Thoracic aorta (tissue), 2 donors: Measurements from ENCODE around the gene DSTYK. TPM values are rescaled to one million over a fixed set of nuclear protein-coding genes. Genes with fewer than 3 reads are reported as not detected.

Source experiments
- ATAC-seq: fragments of 150-250 bp; one replicate; pipeline ENCODE4 v1.8.0; 2017; ENCODE audit warnings: low read depth; ENCODE audit not compliant: insufficient number of reproducible peaks, low FRiP score
- DNase-seq: peaks from one replicate; pipeline ENCODE4 v3.0.0-alpha.2; 2020; ENCODE audit warnings: low spot score
- H3K27ac ChIP-seq, 2 donors: fragments of 200-600 bp; sonication (generic); 1 replicate in 1 of 2; 2 replicates in 1 of 2; pipeline ENCODE4 v1.5.1; 2016; ENCODE audit warnings: mild to moderate bottlenecking in 2 of 2, moderate library complexity in 2 of 2
- H3K27me3 ChIP-seq: fragments of 200-600 bp; sonication (generic); replicated peaks from 2 replicates; pipeline ENCODE4 v1.6.0; 2016; ENCODE audit warnings: mild to moderate bottlenecking; ENCODE audit not compliant: insufficient read depth
- H3K36me3 ChIP-seq: fragments of 200-600 bp; sonication (generic); one replicate; pipeline ENCODE4 v1.5.1; 2016
- H3K4me1 ChIP-seq, 2 donors: fragments of 200-600 bp; sonication (generic); 1 replicate in 1 of 2; 2 replicates in 1 of 2; pipeline versions ENCODE4 v1.5.1 to v1.6.0; 2016; ENCODE audit warnings: low read depth in 2 of 2, mild to moderate bottlenecking in 1 of 2; ENCODE audit not compliant: control insufficient read depth in 1 of 2
- H3K4me3 ChIP-seq: fragments of 200-600 bp; sonication (generic); 2 replicates; pipeline ENCODE4 v1.5.1; 2016; ENCODE audit warnings: mild to moderate bottlenecking
- H3K9me3 ChIP-seq: fragments of 200-600 bp; sonication (generic); 2 replicates; pipeline ENCODE4 v1.5.1; 2016
- CTCF ChIP-seq: fragments of 200-600 bp; sonication (generic); IDR thresholded peaks from one replicate; pipeline ENCODE4 v1.5.1; 2019; ENCODE audit warnings: antibody characterized with exemption
- total RNA-seq, 2 donors: library from RNA; depleted of rRNA; stranded (reverse); fragments of >200 nt; gene quantifications; one replicate each; pipeline versions ENCODE4 v1.1.0 to v1.2.3, GENCODE V29; 2016

DSTYK gene
- total RNA-seq, 2 donors from 2014 or later = 12.9 to 14.4 TPM

- H3K4me1 ChIP-seq = peaks cover 4 to 5% of the 10 kb centered on the region in 2 donors
Observed at GRCh38 chr1:205258261-205258691, 46.8 kb upstream of the DSTYK start.

DNA sequence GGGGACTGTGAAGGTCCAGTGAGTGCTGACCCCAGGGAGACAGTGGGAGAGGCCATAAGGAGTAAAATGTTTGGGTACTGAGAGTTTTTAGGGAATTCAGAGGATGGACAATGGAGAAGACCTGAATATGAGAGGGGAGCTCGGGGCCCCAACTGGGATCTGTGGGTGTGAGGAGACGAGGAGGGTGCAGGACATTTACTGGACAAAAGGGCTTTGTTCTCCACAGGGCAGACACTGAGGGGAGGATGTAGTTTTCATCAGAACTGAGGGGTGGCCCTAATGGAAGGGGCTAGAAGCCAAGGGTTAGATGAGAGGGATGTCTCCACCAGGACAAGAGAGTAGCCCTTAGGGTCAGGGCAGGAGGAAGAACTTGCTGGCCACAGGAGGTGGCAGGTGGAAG, 46.2 kb upstream of the DSTYK start:
- H3K27ac ChIP-seq = no peak overlapping the region

More at GRCh38 chr1:205258261-205258691, 46.8 kb upstream of the DSTYK start:
- Histone ChIP-seq H3K4me3 (no peak overlapping the region), H3K27ac (no peak overlapping the region), H3K36me3 (no peaks in the 10 kb centered on the region), H3K9me3 (no peaks in the 10 kb centered on the region), H3K27me3 (no peaks in the 10 kb centered on the region)
- DNase-seq = no peak
- no peak for TF ChIP-seq CTCF
- ATAC-seq = no peak

GRCh38 chr1:205256951-205257625, 45.6 kb upstream of the DSTYK start:
- peaks cover 3 to 9% of the 10 kb centered on the region in 2 donors for H3K4me1 ChIP-seq
- H3K36me3 ChIP-seq = no peaks in the 10 kb centered on the region
- H3K9me3 ChIP-seq = no peaks in the 10 kb centered on the region
- DNase-seq (no peak), ATAC-seq (no peak)
- H3K27ac ChIP-seq = no peak overlapping the region
- H3K4me3 ChIP-seq = no peak overlapping the region
- no peak for TF ChIP-seq CTCF
- H3K27me3 ChIP-seq = no peaks in the 10 kb centered on the region

More for the DNA sequence above, 46.2 kb upstream of the DSTYK start:
- no peak for TF ChIP-seq CTCF
- no peak overlapping the region for H3K4me3 ChIP-seq
- DNase-seq (no peak), ATAC-seq (no peak)
- H3K36me3 ChIP-seq = no peaks in the 10 kb centered on the region
- H3K4me1 ChIP-seq = peaks cover 4 to 5% of the 10 kb centered on the region in 2 donors
- H3K27me3 ChIP-seq = no peaks in the 10 kb centered on the region
- H3K9me3 ChIP-seq = no peaks in the 10 kb centered on the region

DNA sequence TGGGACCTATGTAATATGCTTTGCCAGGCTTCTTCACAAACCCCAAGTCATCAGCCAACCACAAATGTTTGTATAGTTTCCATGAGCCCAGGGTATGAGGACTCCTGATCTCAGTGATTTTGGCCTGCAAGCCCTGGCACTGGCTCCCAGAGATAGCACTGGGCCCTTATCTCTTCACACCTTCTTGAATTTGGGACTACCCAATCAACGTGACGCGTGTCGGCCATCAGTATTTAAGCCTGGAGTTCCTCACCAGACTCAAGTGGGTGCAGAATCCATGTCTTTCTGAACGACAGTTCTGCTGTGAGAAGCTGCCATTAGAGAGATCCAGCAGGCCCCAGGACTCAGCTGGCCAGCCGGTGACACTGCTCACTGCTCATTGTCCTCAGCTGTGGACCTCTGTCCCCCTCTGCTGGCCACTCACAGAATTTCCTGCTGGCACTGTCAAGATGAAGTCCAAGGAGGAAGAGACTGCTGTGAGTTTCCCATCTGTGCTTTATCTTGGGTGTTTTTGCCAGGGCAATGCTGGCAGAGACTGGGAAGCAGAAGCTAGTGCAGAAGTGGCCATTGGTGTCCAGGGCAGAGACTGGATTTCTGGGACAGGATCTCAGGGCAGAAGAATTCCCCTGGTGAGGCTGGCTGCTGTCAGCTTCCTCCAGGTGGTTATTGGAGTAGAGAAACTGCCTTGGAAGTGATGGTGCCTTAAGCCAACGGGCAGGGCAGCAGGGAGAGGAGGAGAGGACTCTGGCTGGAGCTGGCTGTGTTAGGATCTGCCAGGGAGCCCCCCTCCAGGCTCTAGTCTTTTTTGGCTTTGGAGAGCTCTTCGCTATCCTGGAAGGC, 44.7 kb upstream of the DSTYK start:
- peak; percentile 78 for DNase-seq
- H3K4me1 ChIP-seq = peaks cover 5 to 18% of the 10 kb centered on the region in 2 donors
- H3K27ac ChIP-seq = no peak overlapping the region
- no peaks in the 10 kb centered on the region for H3K27me3 ChIP-seq
- peak; percentile 96 for TF ChIP-seq CTCF
- H3K9me3 ChIP-seq = no peaks in the 10 kb centered on the region
- no peak overlapping the region for H3K4me3 ChIP-seq
- no peaks in the 10 kb centered on the region for H3K36me3 ChIP-seq
- peak; percentile 71 for ATAC-seq

GRCh38 chr1:205251576-205251975, 40.1 kb upstream of the DSTYK start:
- Histone ChIP-seq H3K27me3 (no peaks in the 10 kb centered on the region), H3K27ac (peak overlapping the region; percentile 86 to 88), H3K9me3 (no peaks in the 10 kb centered on the region), H3K36me3 (no peaks in the 10 kb centered on the region), H3K4me1 (peaks cover 23 to 64% of the 10 kb centered on the region in 2 donors), H3K4me3 (no peak overlapping the region)
- DNase-seq (no peak), ATAC-seq (no peak)
- no peak for TF ChIP-seq CTCF
